ENCODE measurements around the gene PSTPIP1.
"Not testable (repeated sequence)": the region's sequence is repeated elsewhere in the genome, so short reads cannot be mapped to it uniquely, and the experiment has no call there.

Gene PSTPIP1

DNA sequence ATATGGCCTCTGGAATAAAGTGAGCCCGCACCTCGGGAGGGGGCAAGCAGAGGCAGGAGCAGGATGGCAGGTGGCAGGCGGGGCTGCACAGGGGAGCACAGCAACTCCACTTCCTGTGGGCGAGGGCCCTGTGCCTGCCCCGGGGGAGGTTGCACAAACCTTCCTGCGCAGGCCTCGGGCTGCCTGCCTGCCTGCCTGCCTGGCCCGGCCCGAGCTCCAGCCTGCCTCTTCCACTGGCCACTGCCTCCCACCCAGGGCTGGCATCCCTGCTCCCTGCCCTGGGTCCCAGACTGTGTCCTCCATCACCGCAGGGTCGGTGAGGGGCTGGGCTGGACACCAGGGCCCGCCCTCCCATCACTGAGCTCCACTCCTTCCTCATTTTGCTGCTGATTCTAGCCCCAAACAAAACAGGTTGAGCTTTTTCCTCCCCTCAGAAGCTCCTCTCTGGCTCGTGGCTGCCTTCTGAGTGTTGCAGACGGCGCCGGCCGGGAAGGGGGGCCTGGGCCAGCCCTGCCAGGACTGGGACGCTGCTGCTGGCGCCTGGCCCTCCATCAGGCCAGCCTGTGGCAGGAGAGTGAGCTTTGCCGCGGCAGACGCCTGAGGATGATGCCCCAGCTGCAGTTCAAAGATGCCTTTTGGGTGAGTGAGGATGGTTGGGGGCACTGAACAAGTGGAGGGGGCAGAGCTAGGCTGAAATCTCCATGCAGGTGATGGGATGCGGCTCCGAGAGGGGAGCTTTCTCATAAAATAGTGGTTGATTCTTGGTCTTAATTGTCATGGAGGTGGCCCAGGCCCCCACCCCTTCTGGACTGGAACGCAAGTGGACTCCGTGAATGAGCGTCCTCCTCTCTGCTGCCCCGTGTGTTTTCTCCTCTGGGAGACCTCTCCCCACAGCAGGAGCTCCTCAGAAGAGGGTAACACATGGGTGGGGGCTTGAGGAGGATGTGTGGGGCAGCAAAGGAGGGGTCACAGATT is at the start of gene PSTPIP1:
PSTPIP1 (plus strand) TSS at position 156 of the 975 bp plus-strand sequence; CDS start at position 604, 448 bp downstream.
- FAIRE-seq, result no peak

DNA sequence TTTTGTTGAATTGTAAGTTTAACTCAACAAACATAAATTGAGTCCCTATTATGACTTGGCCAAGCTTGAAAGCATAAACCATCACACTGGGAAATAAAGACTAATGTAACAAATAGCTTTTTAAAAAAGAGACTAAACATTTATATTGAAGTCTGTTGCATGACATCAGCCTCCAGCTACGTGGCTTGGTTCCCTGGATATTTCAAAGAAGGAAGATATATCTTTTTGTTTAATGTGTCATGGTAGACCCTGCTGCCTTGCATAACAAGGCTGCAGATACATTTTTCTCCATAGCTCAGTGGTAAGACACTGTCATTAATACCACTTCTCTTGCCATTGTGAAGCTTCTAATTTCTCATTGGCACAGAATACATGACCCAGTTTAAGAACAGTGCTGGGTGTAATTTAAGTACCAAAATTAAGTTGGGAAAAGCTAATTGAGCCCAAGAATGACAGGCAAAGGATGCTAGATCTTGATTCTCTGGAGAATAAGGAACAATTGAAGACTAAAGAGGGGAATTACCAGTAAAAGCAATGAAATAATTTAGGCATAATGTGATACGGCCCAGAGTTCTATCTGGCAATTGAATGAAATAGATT is 49.3 kb upstream of the PSTPIP1 start:
- no peak for FAIRE-seq

DNA sequence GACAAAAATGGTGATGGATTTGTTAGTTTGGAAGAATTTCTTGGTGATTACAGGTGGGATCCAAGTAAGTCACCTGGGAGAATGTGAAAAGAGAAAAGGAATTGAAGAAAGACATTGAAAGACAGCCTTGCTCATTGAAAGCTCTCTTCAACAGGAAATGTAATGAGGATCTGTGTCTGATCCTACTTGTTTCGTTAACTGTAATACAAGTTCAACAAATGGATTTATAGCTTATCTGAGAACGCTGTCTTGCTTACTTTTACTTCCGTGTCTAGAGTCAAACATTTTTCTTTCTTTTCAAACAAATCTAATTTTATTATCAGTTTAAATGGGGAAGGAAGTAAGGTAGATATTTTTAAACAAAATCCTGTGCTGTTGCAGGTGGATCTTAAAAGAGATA is 47.5 kb upstream of the PSTPIP1 start:
- no peak for FAIRE-seq

DNA sequence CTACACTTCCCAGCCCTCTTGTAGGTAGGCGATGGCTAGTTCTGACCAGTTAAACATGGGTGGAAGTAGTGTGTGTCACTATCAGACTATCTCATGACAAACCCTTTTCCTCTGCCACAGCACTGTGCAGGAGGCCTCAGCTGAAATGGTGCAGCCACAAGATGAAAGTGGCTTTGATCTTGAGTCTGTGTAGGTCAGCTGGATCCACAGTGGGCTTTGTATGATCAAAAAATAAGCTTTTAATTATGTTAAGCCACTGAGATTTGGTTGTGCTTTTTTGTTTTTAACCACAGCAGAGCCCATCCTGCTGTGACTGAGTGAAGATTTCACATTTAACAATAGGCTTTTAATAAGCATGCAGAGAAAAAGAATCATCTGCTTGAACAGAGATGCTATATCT is 43.7 kb upstream of the PSTPIP1 start:
- no peak for FAIRE-seq

DNA sequence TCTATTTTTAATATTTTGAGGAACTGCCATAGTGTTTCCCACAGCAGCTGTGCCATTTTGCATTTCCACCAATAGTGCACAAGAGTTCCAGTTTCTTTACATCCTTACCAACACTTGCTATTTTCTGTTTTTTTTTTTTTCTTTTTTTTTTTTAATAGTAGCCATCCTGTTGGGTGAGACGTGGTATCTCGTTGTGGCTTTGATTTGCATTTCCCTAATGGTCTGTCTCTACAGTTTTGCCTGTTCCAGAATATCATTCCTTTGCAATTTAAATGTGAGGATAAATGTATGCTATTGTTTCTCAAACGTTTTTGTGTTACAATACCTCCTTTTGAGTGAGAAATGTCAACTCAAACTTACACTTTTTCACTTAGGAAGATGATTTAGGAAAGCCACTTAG is 41.0 kb upstream of the PSTPIP1 start:
- FAIRE-seq, result no peak

DNA sequence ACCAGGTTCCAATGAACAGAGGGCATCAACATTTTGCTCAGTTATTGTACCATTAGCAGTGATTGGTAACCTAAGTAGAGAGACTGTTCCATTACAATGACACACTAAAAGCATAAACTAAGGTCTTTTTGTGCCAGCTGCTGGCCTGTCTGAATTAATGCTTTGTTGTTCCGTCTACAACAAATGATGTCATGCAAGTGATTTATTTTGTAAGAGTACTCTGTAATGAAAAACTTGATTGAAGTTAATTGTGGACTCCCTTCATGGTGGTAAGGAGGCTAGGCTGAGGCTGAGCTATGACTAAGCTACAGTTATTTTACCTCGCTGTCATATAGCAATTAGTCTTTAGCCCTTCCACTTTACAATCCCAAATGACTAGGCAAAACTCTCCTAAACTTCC is 40.2 kb upstream of the PSTPIP1 start:
- FAIRE-seq, result no peak

DNA sequence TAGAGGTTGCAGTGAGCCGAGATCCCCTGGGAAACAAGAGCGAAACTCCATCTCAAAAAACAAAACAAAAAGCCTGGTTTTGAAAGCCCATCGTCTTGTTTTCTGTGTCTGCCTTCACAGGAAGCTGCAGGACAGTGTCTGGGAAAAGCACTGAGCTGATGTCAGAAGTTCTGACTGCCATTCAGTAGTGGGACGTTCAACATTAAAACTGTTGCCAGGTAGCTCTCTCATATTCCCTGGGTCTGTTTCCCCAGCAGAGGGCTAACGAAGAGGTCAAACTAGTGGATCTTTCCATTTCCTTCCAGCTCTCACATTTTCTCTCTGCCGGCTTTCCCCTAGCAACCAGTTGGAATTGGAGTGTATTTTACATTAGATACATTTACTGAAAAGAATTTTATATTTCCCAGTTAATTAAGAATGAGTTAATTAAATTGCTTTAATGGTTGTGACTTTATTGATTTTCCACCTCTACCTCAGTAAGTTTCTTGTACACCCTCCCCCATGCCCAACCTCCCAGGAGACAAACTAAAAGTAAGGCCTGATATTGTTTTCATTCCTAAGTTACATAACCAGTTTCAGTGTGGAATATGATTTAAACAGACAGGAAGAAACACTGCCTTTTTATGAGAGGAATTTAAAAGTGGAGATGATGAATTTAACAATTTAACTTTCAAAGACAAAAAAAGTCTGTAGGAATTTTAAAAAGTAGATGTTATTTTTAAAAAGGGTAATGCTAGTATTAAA is 33.5 kb upstream of the PSTPIP1 start:
- FAIRE-seq, result no peak

DNA sequence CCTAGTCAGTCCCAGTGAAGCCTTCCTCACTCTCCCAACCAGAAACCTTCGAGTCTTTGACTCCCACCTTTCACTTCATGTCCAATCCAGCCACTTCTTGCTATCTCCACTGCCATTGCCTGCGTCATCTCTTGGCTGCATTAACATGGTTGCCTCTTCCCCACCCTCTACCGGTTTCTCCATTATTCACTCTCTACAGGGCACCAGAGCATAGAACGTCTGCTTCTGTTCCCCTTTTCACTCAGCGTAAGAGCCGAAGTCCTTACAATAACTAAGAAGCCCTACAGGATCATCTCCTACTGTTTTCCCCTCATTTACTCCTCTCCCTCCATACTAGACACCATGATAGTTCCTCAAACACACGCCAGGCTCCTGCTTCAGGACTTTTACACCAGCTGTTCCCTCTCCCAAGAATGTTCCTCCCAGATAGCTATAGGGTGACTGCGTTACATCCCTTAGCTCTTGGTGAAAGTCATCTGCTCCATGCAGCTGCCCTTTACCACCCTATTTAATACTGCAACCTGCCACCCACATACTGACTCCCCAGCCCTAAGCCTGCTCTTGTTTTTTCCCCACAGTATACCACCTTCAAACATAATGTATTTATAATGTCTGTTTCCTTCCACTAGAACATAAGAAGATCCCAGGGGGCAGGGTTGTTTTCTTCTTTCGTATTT is 32.5 kb upstream of the PSTPIP1 start:
- no peak for FAIRE-seq

DNA sequence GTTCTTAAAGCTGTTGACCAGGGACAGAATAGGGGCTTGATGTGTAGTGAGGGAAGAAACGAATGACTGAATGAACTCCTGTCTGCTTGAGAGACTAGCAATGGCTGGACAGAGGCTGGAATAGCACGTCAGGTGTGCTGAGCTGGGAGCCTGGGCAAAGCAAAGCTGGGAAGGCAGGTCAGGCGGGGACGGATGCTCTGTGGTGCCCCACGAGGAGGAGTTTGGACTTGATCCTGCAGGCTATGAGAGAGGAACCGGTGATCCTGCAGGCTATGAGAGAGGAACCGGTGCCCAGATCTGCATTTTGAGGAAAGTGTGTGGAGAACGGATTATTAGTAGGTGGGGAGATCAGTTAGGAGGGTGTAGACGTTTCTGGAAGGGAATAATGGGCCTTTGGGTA is 31.3 kb upstream of the PSTPIP1 start:
- FAIRE-seq, result no peak

DNA sequence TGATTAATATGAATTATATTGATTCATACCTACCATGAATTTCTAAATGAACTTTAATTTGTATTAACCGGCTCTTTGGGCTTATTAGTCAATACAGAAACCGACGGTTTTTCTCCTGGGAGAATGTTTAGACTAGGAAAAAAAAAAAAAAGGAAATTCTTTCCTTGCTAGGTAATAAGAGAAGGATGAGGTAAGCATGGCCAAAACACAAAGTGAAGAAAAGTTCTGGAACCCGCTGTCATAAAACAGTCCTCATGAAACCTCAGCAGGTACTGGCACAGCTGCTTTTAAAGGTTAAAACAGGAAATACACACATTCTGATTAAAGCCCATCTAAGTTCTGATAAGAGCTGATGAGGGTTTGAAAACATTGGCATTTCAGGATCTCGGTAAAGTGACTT is 30.8 kb upstream of the PSTPIP1 start:
- no peak for FAIRE-seq

DNA sequence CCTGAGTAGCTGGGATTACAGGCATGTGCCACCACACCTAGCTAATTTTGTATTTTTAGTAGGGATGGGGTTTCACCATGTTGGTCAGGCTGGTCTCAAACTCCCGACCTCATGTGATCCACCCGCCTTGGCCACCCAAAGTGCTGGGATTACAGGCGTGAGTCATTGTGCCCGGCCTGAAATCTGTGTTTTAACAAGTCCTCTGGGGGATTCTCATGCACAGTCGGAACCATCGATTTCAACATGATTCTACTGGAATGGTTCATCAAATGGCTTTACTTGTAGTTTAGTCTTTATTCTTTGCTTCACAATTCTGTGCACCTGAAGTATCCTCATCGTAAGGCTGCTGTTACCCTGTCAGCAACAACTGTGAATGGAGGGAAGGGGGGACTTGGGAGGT is 28.9 kb upstream of the PSTPIP1 start:
- not testable (repeated sequence) for FAIRE-seq

DNA sequence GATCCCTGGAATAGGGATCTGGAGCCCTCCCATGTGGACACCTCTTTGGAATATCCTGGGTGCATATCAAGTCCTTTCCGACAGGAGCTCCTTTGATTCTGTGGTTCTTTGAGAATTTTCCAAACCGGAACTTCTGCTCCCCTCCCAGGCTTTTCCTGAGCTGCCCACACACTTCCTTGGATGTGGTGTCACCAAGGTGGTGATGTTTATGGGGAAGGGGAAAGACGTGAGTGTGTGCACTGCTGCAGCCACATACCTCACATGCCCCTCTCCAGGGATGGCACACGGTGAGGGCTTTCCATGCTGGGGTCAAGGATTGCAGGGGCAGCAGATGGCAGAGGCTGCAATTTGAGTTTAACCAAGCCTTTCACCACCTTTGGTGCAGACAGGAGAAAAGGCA is 27.9 kb upstream of the PSTPIP1 start:
- FAIRE-seq, result no peak

DNA sequence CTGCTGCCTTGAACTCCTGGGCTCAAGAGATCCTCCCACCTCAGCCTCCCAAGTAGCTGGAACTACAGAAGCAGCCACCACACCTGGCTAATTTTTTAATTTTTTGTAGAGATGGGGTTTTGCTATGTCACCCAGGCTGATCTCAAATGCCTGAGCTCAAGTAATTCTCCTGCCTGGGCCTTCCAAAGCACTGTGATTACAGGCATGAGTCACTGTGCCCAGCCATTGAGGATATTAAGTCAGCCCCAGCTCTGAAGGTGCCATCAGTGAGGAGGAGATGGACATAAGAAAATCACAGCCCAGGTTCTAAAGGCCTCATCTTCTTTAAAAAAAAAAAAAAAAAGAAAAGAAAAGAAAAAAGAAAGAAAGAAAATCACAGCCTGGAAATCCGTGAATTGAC is 26.6 kb upstream of the PSTPIP1 start:
- no peak for FAIRE-seq

DNA sequence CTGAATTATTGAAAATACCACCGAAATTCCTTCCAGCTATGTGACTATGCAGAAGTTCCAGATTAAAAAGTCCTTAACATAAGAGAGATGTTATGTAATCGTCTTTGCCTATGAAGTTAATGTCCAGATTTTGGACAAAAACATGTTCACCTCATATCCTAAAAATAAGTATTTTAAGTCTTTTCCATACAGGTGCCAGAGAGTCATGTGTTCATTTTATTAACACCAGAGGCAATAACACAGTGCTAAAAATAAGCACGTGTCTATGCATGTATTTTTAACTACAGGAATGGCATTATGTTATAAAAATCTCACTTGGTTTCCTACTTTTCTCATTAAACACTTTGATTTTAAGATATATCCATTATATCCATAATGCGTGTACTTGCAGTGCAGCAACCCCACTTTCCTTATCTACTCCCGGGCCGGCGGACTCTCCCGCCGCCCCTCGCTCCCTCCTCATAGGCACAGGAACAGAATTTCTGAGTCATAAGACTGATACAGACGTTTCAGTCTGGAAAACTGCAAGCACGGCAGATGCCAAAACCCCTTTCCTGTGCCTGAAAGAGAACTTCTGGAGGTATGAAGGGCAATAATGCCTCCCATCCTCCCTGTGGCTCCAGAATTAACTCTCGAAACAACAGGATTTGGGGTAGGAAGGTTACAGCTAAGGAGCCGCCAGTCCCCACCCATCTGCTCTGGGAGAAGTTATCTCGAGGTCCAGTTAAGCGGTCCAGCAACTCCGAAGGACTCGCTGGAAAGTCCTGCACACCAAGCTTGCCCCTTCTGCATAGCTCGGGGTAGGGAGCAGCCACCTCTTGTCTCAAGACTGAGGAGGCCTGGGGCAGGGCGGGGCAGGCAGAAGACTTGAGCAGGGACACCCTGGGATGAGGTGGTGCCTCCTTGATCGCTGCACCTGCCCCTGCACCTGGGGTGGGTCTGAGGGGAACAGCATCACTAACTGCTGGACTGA is 22.3 kb upstream of the PSTPIP1 start:
- FAIRE-seq, result no peak

DNA sequence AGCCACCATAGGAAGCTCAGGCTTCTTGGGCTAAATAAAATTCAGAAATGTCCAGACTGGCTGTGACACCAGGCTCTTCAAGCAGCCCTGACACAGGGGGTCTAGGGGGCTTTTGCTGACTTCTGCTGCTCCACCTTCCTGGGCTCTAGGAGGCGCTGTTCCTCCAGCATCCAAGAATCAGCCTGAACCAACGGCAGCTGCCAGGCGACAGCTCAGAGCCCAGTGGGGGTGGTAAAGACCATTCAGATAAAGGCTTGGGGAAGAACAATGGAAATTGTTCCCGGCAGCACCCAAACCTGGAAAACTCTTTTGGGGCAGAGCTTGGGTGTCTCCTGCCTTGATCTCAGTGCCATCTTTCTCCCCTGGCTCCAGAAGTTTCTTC is 21.6 kb upstream of the PSTPIP1 start:
- FAIRE-seq, result no peak

DNA sequence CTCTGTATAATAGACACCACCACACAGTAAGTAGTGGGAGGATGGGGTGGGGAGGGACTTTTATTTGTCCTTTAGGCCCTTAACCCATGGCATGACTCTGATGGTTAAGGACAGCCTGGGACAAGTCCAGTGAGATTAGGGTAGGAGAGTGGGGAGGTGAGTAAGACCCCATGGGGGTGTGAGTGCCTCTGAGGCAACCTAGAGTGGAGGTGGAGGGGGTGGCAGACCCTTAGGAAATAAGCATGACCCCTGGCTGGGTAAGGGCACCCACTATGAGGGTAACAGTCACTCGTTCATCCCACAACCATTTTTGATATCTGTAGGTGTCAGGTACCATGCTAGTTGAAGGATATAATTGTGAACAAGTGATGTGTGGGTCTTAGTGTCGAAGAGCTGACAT is 21.0 kb upstream of the PSTPIP1 start:
- no peak for FAIRE-seq

DNA sequence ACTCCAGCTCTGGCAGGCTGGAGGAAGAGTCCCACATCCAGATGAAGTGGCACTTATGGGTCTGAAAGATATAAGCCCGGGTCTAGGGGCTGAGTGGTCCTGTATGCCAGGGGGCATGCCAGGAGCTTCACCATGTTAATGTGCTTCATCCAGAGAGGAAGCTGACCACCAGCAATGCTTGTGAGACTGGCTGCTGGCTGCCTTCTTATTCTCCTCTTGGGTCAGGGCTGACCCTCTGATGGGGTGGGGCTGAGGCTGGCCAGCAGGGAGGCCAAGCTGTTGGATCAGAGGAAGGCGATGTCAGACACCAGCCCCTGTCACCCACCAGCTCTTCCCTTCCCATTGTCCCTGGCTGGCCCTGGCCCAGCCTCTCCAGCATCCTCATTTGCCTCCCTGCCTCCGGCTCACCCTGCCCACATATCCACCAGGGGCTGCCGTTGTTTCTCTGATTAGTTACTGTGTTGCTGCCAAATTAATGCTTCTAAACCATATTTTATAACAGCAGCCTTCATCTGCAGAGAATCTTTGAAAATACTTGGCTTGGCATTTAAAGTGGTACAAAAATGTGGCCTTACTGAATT is 20.4 kb upstream of the PSTPIP1 start:
- FAIRE-seq, result no peak

DNA sequence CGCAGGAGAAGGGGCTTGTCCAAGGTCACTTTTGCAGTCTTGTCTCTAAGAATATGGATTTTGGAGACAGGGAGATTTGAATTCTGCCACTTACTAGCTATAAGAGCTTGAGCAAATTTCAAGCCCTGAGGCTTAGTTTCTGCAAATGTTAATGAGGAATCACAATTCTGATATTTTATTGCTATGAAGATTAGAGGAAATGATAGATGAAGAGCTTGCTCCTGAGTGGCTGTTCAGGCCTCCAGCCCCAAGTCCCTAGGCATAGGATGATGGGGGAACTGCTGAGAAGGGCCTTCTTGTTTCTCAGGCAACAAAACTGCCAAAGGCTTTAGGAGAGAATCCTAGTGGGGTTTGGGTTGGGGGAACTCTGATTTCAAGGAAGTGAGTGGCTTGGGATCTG is 18.8 kb upstream of the PSTPIP1 start:
- FAIRE-seq, result no peak

DNA sequence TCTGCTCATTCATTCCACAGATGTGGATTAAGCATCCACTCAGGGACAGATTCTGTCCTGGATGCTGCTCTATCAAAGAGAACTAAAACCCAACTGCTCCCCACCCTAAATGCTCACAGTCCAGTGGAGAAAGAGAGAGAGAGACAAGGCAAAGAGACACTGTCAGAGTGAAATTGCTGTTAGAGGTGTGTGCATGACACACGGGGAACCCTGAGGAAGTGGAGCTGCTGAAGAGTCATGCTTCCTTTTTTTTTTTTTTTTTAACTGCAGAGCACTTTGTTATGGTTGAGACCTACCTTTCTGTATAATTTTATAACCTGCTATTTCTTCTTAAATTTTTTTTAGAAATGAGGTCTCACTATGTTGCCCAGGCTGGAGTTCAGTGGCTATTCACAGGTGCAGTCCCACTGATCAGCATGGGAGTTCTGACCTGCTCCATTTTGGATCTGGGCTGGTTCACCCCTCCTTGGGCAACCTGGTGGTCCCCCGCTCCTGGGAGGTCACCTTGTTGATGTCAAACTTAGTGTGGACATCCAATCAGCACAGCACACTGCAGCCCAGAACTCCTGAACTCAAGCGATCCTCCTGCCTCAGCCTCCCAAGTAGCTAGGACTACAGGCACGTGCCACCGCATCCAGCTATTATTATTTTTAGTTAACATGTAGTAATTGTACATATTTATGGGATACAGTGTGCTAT is 18.2 kb upstream of the PSTPIP1 start:
- FAIRE-seq, result no peak

DNA sequence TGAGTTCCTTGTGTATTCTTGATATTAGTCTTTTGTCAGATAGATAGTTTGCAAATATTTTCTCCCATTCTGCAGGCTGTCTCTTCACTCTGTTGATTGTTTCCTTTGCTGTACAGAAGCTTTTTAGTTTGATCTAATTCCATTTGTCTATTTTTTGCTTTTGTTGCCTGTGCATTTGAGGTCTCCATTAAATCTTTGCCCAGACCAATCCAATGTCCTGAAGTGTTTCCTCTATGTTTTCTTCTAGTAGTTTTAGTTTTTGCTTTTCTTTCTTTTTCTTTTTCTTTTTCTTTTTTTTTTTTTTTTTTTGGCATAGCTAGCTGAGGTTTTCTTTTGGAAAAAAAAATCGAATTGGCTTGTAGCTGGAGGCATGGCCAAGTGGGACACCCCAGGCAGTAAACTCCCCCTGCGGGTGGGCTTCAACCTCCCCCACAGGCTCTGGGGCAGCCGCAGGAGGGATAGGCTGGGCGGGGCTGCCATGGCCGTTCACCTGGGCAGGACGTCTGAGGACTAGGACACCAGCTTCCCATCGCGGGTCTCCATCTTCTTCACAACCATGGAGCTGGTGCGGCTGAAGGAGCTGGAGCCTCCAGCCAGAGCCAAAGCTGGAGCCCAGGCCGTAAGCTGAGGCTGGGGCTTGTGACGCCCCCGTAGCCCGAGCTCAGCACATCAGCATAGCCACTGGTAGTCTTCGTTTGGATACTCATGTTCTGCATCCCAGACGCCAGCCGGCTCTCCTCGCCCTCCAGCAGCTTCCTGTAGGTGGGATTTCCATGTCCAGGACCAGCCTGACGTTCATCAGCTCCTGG is 16.2 kb upstream of the PSTPIP1 start:
- FAIRE-seq, result no peak
